ENCODE results near the gene FSTL3.
"Not testable (repeated sequence)": the region's sequence is repeated elsewhere in the genome, so short reads cannot be mapped to it uniquely, and the experiment has no call there.

The FSTL3 gene

DNA sequence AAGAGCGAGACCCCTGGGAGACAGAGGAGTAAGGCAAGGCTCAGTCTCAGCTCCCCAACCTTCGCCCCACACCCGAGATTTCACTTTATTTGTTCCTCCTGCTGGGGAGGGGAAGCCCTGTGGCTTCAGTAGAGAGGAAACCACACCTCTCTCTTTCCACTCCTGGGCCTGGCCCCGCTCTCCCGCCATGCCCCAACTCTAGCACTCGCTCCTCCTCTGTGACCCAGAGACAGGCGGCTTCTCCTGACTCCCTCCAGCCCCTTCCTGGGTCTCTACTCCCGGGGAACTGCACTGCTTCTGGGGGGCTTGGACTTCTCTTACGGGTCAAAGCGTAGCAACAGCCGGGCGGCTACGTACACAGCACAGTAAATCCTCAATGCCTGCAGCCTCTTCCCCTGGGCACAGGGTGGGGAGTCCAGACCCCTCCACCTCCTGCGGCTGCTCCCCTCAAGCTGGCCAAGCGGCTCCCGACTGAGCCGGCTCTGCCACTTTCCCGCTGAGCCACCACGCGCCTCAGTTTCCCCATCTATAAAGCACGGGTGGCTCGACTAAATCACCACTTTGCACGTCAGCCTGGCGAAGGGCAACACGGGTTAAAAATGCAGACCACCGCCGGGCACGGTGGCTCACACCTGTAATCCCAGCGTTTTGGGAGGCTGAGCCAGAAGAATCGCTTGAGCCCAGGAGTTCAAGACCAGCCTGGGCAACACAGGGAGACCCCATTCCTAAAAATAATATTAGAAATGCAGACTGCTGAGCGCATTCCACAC, 14.6 kb upstream of the FSTL3 start:
- DNase-seq (ENCODE audit: low read depth) = no peak

DNA sequence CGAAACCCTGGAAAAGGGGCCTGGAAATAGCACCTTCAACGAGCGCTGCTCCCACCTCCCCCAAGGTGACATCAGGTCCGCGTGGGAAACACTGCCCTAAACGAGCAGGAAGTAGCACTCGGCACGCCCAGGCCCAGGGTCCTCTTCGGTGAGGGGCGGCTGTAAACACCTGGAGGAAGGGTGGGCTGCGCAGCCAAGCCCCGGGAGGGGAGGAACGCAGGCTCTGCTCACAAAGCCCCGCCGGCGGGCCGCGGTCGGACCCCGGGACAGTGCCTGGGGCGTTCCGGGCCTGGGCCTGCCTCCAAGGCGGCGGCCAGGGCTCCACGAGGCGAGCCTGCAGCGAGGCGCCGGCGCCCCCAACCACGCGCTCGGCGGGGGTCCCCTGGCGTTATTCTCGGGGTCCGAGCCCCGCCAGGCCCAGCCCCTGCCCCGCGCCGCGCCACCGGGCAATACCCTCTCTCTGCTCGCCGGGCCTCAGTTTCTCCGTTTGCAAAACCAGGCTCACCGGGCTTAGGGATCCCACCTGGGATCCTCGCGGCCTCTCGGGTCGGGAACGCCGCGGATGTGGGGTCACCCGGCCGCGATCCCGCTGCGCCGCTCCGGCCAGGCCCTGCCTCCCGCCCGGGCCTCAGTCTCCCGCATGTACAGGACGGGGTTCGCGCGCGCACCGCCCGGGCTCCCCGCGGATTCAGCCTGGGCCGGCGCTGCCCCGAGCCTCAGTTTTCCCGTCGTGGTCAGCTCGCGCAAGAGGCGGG, 13.8 kb upstream of the FSTL3 start:
- DNase-seq (ENCODE audit: low read depth) = peak; percentile 35

DNA sequence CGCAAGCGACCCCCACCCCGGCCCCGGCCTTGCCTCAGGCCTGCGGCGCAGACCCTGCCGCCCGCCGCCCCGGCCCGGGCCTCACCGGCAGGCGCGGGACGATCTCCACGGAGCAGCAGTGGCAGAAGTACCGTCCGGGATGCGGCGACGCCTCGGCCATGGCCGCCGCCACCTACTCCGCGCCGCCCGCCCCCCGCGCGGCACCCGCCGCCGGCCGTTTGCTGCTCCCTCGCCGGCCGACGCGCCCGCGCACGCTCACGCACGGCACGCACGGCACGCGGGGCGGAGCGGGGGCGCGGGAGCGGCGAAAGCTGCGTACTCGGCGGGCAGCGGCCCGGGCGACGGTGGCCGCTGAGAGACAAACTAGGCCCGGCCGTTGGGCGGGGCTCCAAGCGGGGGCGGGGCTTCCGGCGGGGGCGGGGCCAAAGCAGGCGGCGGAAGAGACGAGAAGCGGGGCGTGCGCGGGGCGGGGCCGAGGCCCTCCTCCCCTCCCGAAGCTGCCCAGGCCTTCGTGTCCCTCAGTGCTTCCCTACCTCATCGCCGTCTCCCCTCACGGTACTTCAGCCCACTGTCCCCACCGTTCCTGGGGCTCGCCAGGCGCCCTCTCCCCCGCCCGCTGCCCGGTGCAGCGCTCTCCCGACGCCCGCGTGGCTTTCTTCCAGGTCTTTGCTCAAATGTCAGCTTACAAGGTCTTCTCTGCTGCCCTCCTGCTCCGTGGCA, 13.1 kb upstream of the FSTL3 start, which contains the start of gene RNF126:
RNF126 (minus strand) TSS at position 253 of the 720 bp plus-strand sequence; CDS start at position 160, 93 bp downstream.
- DNase-seq (ENCODE audit: low read depth) = peak; percentile 87

- no peak for DNase-seq (ENCODE audit: low read depth)
Measured at GRCh38 chr19:663682-664117, 12.5 kb upstream of the FSTL3 start.

DNA sequence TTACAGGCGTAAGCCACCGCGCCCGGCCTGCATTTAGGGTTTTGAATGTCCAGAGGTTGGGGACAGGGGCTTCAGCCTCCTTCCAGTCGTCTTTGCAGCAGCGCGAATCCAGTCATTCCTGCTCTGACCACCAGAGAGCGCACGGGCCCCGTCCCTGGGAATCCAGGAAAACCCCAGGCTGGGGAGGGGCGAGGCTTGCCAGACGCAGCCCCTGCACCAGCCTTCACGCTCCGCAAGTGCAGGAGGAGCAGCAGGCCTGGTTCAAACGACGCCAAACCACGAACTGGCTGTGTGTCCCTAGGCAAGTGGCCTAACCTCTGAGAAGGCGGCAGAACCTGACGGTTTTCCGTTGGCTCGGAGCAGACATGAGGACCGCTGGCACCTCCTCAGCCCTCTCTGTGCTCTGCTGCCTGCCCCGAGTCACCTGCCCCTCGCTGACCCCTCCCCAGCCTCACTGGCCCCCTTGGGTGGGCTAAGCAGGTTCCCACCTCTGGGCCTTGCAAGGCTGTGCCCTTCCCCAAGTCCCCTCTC, 11.2 kb upstream of the FSTL3 start:
- peak; percentile 57 for DNase-seq (ENCODE audit: low read depth)

GRCh38 chr19:666985-667573, 9.1 kb upstream of the FSTL3 start:
- DNase-seq (ENCODE audit: low read depth) = not testable (repeated sequence)

- peak; percentile 35 for DNase-seq (ENCODE audit: low read depth)
Measured at GRCh38 chr19:668675-669434, 7.3 kb upstream of the FSTL3 start.

- DNase-seq (ENCODE audit: low read depth) = no peak
Measured at GRCh38 chr19:670609-671075, 5.5 kb upstream of the FSTL3 start.

- no peak for DNase-seq (ENCODE audit: low read depth)
Measured at GRCh38 chr19:674282-675151, 1.7 kb upstream of the FSTL3 start.

GRCh38 chr19:676007-676338, 219 bp upstream of the FSTL3 start:
- DNase-seq (ENCODE audit: low read depth) = no peak

GRCh38 chr19:677201-677600, 1.0 kb downstream of the FSTL3 start:
- peak; percentile 88 for DNase-seq (ENCODE audit: low read depth)

- DNase-seq (ENCODE audit: low read depth) = peak; percentile 46
Measured at GRCh38 chr19:677601-678436, 1.6 kb downstream of the FSTL3 start.

DNA sequence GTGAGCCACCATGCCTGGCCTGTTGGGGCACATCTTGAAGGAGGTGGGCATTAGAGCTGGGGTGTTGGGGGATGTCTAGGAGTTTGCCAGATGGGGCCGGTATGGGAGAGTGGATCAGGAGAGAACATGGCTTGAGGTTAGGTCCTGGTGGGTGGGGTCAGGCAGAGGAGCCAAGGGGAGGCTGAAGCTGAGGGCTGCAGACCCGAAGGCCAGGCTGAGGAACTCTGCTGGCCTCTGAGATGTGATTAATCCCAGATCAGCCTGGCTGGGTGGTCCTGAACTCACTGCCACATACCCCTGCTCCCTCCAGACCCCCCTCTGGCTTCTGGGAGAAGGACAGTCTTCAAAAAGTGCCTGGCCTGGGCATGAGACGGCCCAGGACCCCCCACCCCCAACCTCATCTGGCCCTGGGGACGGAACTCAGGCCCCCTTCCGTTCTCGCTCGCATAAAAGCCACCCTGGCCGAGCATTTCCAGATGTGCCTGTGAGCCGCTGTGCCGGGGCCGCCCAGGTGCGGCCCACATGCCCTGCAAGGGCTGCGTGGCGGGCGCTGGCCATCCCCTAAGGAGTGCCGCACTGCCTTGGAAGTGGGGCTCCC, 2.7 kb downstream of the FSTL3 start:
- DNase-seq (ENCODE audit: low read depth) = no peak

DNA sequence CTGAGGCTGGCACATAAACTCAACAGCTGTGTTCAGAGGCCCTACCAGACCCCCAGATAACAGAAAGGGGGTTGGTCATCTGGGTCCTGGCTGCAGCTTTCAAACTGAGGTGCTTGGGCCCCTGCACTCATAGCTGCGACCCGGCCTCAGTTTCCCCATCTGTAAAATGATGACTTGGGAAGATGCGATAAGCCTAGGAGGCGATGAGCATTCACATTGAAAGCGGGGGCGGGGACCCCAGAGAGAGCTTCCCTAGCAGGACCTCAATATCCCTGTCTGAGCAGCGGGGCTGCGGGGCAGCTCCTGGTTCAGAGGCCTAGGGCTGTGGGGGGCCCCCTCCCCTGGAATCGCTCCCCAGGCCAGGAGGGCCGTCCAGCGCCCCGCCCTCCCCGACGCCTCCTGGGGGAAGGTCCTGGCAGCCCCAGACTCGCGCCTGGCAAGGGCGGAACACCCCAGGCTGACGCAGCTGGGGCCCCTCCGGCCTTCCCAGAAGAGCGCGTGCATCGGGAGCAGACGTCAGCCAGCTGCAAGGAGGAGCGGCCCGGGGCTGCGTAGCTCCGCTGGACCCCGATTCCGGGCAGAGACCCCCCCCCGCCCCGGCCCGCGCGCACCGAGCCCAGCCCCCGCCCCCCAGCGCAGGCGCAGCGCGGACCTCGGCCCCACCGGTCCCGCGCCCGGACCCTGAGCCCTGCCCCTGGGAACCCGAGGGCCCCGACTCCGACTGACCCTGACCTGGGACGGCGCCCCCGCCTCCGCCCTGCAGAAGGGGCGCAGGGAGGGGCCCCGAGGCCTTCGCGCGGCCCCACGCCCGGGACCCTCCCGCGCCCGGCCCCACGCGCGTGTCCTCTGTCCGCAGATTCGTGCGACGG, 3.5 kb downstream of the FSTL3 start:
- peak; percentile 84 for DNase-seq (ENCODE audit: low read depth)

DNA sequence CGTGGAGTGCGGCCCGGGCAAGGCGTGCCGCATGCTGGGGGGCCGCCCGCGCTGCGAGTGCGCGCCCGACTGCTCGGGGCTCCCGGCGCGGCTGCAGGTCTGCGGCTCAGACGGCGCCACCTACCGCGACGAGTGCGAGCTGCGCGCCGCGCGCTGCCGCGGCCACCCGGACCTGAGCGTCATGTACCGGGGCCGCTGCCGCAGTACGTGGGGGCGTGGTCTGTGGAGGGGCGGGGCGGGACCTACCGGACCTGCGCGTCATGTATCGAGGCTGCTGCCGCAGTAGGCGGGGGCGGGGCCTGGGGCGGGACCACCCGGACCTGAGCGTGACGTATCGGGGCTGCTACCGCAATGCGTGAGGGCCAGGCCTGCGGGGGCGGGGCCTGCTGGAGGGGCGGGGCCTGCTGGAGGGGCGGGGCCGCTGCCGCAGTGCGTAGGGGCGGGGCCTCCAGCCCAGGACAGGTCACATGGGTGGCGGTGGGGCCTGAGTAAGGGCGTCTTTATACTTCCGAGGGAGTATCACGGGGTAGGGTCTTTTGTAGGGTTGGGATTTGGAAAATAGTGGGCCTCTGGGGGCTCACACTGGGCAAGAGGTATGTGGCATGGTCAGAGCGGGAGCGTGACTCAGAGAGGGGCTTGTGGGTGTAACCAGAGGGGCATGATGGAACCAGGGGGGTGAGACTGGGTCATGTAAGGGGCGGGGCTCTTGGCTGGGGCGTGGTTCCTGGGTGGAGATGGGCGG, 4.3 kb downstream of the FSTL3 start:
- peak; percentile 98 for DNase-seq (ENCODE audit: low read depth)

DNA sequence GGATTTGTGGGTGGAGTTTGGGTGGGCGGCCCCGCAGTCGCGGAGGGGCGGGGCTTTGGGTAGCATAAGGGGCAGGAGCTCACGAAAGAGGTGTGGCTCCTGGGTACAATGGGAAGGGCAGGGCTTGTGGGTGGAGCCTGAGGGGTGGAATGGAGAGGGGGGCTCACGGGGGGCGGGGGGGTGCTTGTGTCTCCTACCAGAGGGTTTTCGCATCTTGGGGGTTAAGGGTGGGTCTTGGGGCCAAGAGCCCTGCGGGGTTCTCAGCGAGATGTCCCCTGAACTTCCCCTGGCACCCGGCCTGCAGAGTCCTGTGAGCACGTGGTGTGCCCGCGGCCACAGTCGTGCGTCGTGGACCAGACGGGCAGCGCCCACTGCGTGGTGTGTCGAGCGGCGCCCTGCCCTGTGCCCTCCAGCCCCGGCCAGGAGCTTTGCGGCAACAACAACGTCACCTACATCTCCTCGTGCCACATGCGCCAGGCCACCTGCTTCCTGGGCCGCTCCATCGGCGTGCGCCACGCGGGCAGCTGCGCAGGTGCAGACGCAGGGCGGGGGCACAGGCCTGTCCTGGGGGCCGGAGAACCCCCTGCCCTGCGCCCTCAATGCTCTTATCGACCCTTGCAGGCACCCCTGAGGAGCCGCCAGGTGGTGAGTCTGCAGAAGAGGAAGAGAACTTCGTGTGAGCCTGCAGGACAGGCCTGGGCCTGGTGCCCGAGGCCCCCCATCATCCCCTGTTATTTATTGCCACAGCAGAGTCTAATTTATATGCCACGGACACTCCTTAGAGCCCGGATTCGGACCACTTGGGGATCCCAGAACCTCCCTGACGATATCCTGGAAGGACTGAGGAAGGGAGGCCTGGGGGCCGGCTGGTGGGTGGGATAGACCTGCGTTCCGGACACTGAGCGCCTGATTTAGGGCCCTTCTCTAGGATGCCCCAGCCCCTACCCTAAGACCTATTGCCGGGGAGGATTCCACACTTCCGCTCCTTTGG, 5.1 kb downstream of the FSTL3 start:
- DNase-seq (ENCODE audit: low read depth) = no peak
